ENCODE measurements around the gene BET1.

GRCh38 chr7:94001396-94001795 lies 2.8 kb downstream of the BET1 start:
- no peak for TF ChIP-seq CTCF (IDR thresholded peaks at IDR 0.05)
- TF ChIP-seq POLR2A (IDR thresholded peaks at IDR 0.05): no peak
